Right forelimb (tissue), 1 donor: ENCODE results near the gene RGSL1.

Experiments
- DNase-seq: peaks from one replicate; pipeline ENCODE4 v3.0.0-alpha.2; 2018

Gene RGSL1

GRCh38 chr1:182595641-182596240, 145.8 kb downstream of the RGSL1 start:
- peak; percentile 62 for DNase-seq

GRCh38 chr1:182596934-182597333, 147.0 kb downstream of the RGSL1 start:
- DNase-seq, result no peak

- DNase-seq, result no peak
Measured at GRCh38 chr1:182598296-182598695, 148.3 kb downstream of the RGSL1 start.

- DNase-seq, result no peak
Measured at GRCh38 chr1:182599339-182599738, 149.4 kb downstream of the RGSL1 start.

- DNase-seq, result no peak
Measured at GRCh38 chr1:182600036-182600713, 150.2 kb downstream of the RGSL1 start.

- no peak for DNase-seq
Measured at GRCh38 chr1:182600745-182601415, 150.9 kb downstream of the RGSL1 start.

- peak; percentile 73 for DNase-seq
Measured at GRCh38 chr1:182601416-182601786, 151.5 kb downstream of the RGSL1 start.

GRCh38 chr1:182601913-182602312, 152.0 kb downstream of the RGSL1 start:
- no peak for DNase-seq

- peak; percentile 42 for DNase-seq
Measured at GRCh38 chr1:182602935-182603645, 153.1 kb downstream of the RGSL1 start.

GRCh38 chr1:182603646-182604174, 153.8 kb downstream of the RGSL1 start:
- no peak for DNase-seq

- DNase-seq, result peak; percentile 93
Measured at GRCh38 chr1:182604175-182605164, 154.5 kb downstream of the RGSL1 start, which contains the start of gene RGS16. Gene RGS16 (minus strand): TSS chr1:182604389. CDS start chr1:182604259, 130 bp downstream.

GRCh38 chr1:182607566-182607965, 157.6 kb downstream of the RGSL1 start:
- DNase-seq, result peak; percentile 13

- peak; percentile 7 for DNase-seq
Measured at GRCh38 chr1:182608236-182608635, 158.3 kb downstream of the RGSL1 start.

- peak; percentile 33 for DNase-seq
Measured at GRCh38 chr1:182608845-182609610, 159.1 kb downstream of the RGSL1 start.
